HCT116 (cell line): Measurements from ENCODE around the gene PEAK1. TPM values are rescaled to one million over a fixed set of nuclear protein-coding genes. Genes with fewer than 3 reads are reported as not detected.

ENCODE experiments used
- ATAC-seq: fragments of 200-7000 bp; cut with Tn5 transposase; 2 replicates; pipeline ENCODE4 v1.9.1; 2020; ENCODE audit warnings: mild to moderate bottlenecking, moderate library complexity
- BruUV-seq: library from RNA; stranded (reverse); fragments of 400-500 nt; replicated peaks from 2 replicates; lab custom pipeline; 2021; lab: Mats Ljungman, UMichigan
- CTCF ChIA-PET: fragments of 300-600 bp; sonication (Branson Sonifier 250); formaldehyde crosslinking; loops from one replicate; lab custom pipeline; 2021; ENCODE audit warnings: antibody characterized with exemption; lab: Charles Lee
- POLR2A ChIA-PET: fragments of 300-600, 350-600 bp; sonication (Branson Sonifier 250); formaldehyde crosslinking; loops from one replicate; lab custom pipeline; 2021; ENCODE audit warnings: antibody characterized with exemption; lab: Charles Lee
- RAD21 ChIA-PET, 2 experiments: fragments of 300-600 bp; sonication (Branson Sonifier 250); formaldehyde crosslinking; loops; one replicate each; lab custom pipeline; 2023; ENCODE audit warnings: low total read pairs in 2 of 2; ENCODE audit not compliant: uncharacterized antibody in 2 of 2, unreplicated experiment in 2 of 2, low non-redundant PET in 1 of 2; lab: Charles Lee
- DNase-seq: peaks from one replicate; pipeline ENCODE4 v3.0.0-alpha.2; 2010; ENCODE audit warnings: low read depth, low spot score
- H2AFZ ChIP-seq: fragments of 200-600 bp; shearing (Covaris generic), sonication (generic); 2 replicates; pipeline ENCODE4 v1.6.1; 2017; ENCODE audit warnings: low read depth, mixed run types, mixed read lengths, antibody characterized with exemption, low read length; ENCODE audit not compliant: poor library complexity, severe bottlenecking
- H3K27ac ChIP-seq: 2 replicates; pipeline ENCODE4 v1.5.1; 2012; ENCODE audit warnings: low read depth, low read length
- H3K27me3 ChIP-seq: fragments of 200-600 bp; sonication (generic); 2 replicates; pipeline ENCODE4 v1.6.1; 2016; ENCODE audit warnings: mixed run types, low read length, mixed read lengths; ENCODE audit not compliant: insufficient read depth
- H3K36me3 ChIP-seq, 2 experiments: fragments of 200-500 bp in 1 of 2; fragments of 200-600 bp in 1 of 2; sonication (Bioruptor generic) in 1 of 2; sonication (generic) in 1 of 2; 2 replicates each; pipeline versions ENCODE4 v1.5.1 to v1.6.1; 2014 to 2016; ENCODE audit warnings: low read length in 2 of 2, inconsistent platforms in 1 of 2, mixed read lengths in 1 of 2, mixed run types in 1 of 2; ENCODE audit not compliant: insufficient read depth in 2 of 2, control insufficient read depth in 1 of 2
- H3K4me1 ChIP-seq, 2 experiments: fragments of 200-600 bp in 1 of 2; sonication (generic) in 1 of 2; 2 replicates each; pipeline versions ENCODE4 v1.5.1 to v1.6.1; 2012 to 2017; ENCODE audit warnings: low read length in 2 of 2, inconsistent platforms in 1 of 2, mild to moderate bottlenecking in 1 of 2, mixed read lengths in 1 of 2, mixed run types in 1 of 2, moderate library complexity in 1 of 2; ENCODE audit not compliant: insufficient read depth in 2 of 2, control insufficient read depth in 1 of 2
- H3K4me2 ChIP-seq: fragments of 200-600 bp; sonication (generic); 2 replicates; pipeline ENCODE4 v1.6.1; 2017; ENCODE audit warnings: mixed run types, low read length, mixed read lengths
- H3K4me3 ChIP-seq, 2 experiments: fragments of 200-600 bp in 1 of 2; sonication (generic) in 1 of 2; replicated peaks in 1 of 2; 2 replicates each; pipeline ENCODE4 v1.5.1; 2011 to 2016; ENCODE audit warnings: low read length in 2 of 2, control low read depth in 1 of 2, low read depth in 1 of 2, mild to moderate bottlenecking in 1 of 2, mixed read lengths in 1 of 2, mixed run types in 1 of 2
- H3K79me2 ChIP-seq: fragments of 200-600 bp; sonication (generic); 2 replicates; pipeline ENCODE4 v1.6.1; 2017; ENCODE audit warnings: mild to moderate bottlenecking, mixed run types, low read length, moderate library complexity, mixed read lengths; ENCODE audit not compliant: insufficient read depth
- H3K9ac ChIP-seq: fragments of 200-600 bp; sonication (generic); 2 replicates; pipeline ENCODE4 v1.6.1; 2016; ENCODE audit warnings: low read length, mixed read lengths
- H3K9me2 ChIP-seq: fragments of 200-600 bp; sonication (generic), shearing (Covaris generic); 2 replicates; pipeline ENCODE4 v1.6.1; 2017; ENCODE audit warnings: mixed run types, mild to moderate bottlenecking, moderate library complexity; ENCODE audit not compliant: insufficient read depth
- H3K9me3 ChIP-seq, 2 experiments: fragments of 200-500 bp in 1 of 2; fragments of 200-600 bp in 1 of 2; sonication (Bioruptor generic) in 1 of 2; sonication (generic) in 1 of 2; 2 replicates each; pipeline ENCODE4 v1.6.1; 2014 to 2017; ENCODE audit warnings: low read length in 2 of 2, mixed read lengths in 2 of 2, inconsistent platforms in 1 of 2, low read depth in 1 of 2, mild to moderate bottlenecking in 1 of 2, mixed run types in 1 of 2, moderate library complexity in 1 of 2; ENCODE audit not compliant: control insufficient read depth in 1 of 2, insufficient read depth in 1 of 2
- H4K20me1 ChIP-seq: fragments of 200-600 bp; sonication (generic), shearing (Covaris generic); 2 replicates; pipeline ENCODE4 v1.6.1; 2017; ENCODE audit warnings: mixed run types, mild to moderate bottlenecking, moderate library complexity; ENCODE audit not compliant: insufficient read depth
- ATF3 ChIP-seq: IDR thresholded peaks from 2 replicates; pipeline ENCODE4 v1.6.1; 2012
- CBX3 ChIP-seq: IDR thresholded peaks from 2 replicates; pipeline ENCODE4 v1.6.1; 2012; ENCODE audit warnings: low read depth
- CEBPB ChIP-seq: IDR thresholded peaks from 2 replicates; pipeline ENCODE4 v1.6.1; 2012; ENCODE audit warnings: low read depth
- EGR1 ChIP-seq: IDR thresholded peaks from 2 replicates; pipeline ENCODE4 v1.6.1; 2012; ENCODE audit warnings: low read depth
- EZH2 ChIP-seq: fragments of 200-600 bp; sonication (generic); IDR thresholded peaks from 2 replicates; pipeline ENCODE4 v1.6.1; 2017; ENCODE audit warnings: antibody characterized with exemption, mixed run types
- FOSL1 ChIP-seq: IDR thresholded peaks from 2 replicates; pipeline ENCODE4 v1.6.1; 2012; ENCODE audit warnings: low read depth
- JUND ChIP-seq: IDR thresholded peaks from 2 replicates; pipeline ENCODE4 v1.6.1; 2012
- MAX ChIP-seq: IDR thresholded peaks from 2 replicates; pipeline ENCODE4 v1.6.1; 2012
- POLR2A ChIP-seq: IDR thresholded peaks from 2 replicates; pipeline ENCODE4 v1.7.0; 2011; ENCODE audit warnings: borderline replicate concordance; ENCODE audit not compliant: insufficient read depth, insufficient read length; ENCODE audit errors: extremely low read depth
- POLR2AphosphoS5 ChIP-seq: IDR thresholded peaks from 2 replicates; pipeline ENCODE4 v1.6.1; 2011; ENCODE audit warnings: mild to moderate bottlenecking, low read depth, low read length, moderate library complexity
- REST ChIP-seq: IDR thresholded peaks from 2 replicates; pipeline ENCODE4 v1.6.1; 2012; ENCODE audit warnings: low read depth
- SIN3A ChIP-seq: IDR thresholded peaks from 2 replicates; pipeline ENCODE4 v1.6.1; 2012; ENCODE audit warnings: low read depth
- SP1 ChIP-seq: IDR thresholded peaks from 2 replicates; pipeline ENCODE4 v1.6.1; 2012; ENCODE audit warnings: low read depth
- SRF ChIP-seq: IDR thresholded peaks from 2 replicates; pipeline ENCODE4 v1.6.1; 2012; ENCODE audit warnings: low read depth
- TCF7L2 ChIP-seq: IDR thresholded peaks from 2 replicates; pipeline ENCODE4 v1.7.0; 2011; ENCODE audit warnings: borderline replicate concordance, inconsistent platforms; ENCODE audit not compliant: insufficient read depth, insufficient read length; ENCODE audit errors: extremely low read depth
- ZBTB33 ChIP-seq: IDR thresholded peaks from 2 replicates; pipeline ENCODE4 v1.6.1; 2011; ENCODE audit warnings: mild to moderate bottlenecking, low read length, moderate library complexity; ENCODE audit not compliant: insufficient replicate concordance; ENCODE audit errors: extremely low read depth
- intact Hi-C: fragments of 100-400 bp; cut with micrococcal nuclease; formaldehyde crosslinking; loops from 2 replicates; pipeline ENCODE4 v1.10.0; 2022
- total RNA-seq: library from RNA; stranded (reverse); gene quantifications from one replicate; pipeline ENCODE4 v1.2.1, GENCODE V29; 2021; ENCODE audit not compliant: unreplicated experiment

The PEAK1 gene
- total RNA-seq, 1 experiment from 2014 or later = 23.4 TPM

GRCh38 chr15:77201665-77202064, 218.2 kb downstream of the PEAK1 start:
- Histone ChIP-seq H3K4me2 (no peak overlapping the region), H2AFZ (no peak overlapping the region), H3K36me3 (no peaks in the 10 kb centered on the region), H3K9ac (no peak overlapping the region), H3K9me3 (no peaks in the 10 kb centered on the region; a peak in 1 of 4 replicates), H3K79me2 (no peaks in the 10 kb centered on the region), H4K20me1 (no peaks in the 10 kb centered on the region), H3K27ac (no peak overlapping the region), H3K4me3 (no peak overlapping the region), H3K27me3 (no peaks in the 10 kb centered on the region), H3K9me2 (no peaks in the 10 kb centered on the region), H3K4me1 (no peaks in the 10 kb centered on the region)
- POLR2A ChIA-PET = no interaction called here
- no TSS peak for BruUV-seq
- RAD21 ChIA-PET = no interaction called here
- CTCF ChIA-PET = no interaction called here
- TF ChIP-seq SRF (no peak), FOSL1 (no peak), CBX3 (no peak), ATF3 (no peak), POLR2A (no peak), MAX (no peak)
- DNase-seq = no peak
- intact Hi-C loops = no loop called here
- no peak for ATAC-seq

- H3K79me2 ChIP-seq = no peaks in the 10 kb centered on the region
- H3K9me2 ChIP-seq = no peaks in the 10 kb centered on the region
- ChIA-PET CTCF (no interaction called here), POLR2A (no interaction called here), RAD21 (no interaction called here)
- H3K27ac ChIP-seq = no peak overlapping the region
- DNase-seq (no peak), ATAC-seq (no peak)
- BruUV-seq = no TSS peak
- no peaks in the 10 kb centered on the region for H3K27me3 ChIP-seq
- H3K9ac ChIP-seq = no peak overlapping the region
- no peaks in the 10 kb centered on the region for H4K20me1 ChIP-seq
- H3K4me3 ChIP-seq = no peak overlapping the region
- no peaks in the 10 kb centered on the region for H3K36me3 ChIP-seq
- no peak overlapping the region for H2AFZ ChIP-seq
- H3K4me1 ChIP-seq = no peaks in the 10 kb centered on the region
- H3K9me3 ChIP-seq = no peaks in the 10 kb centered on the region; a peak in 1 of 4 replicates
- intact Hi-C loops = no loop called here
- H3K4me2 ChIP-seq = no peak overlapping the region
- TF ChIP-seq ZBTB33 = no peak
- no peak for TF ChIP-seq EGR1
- TF ChIP-seq ATF3 = no peak
- TF ChIP-seq EZH2 = no peak
- TF ChIP-seq SP1 = no peak
- no peak for TF ChIP-seq CEBPB
- TF ChIP-seq TCF7L2 = no peak
- TF ChIP-seq SIN3A = no peak
- TF ChIP-seq MAX = no peak
- TF ChIP-seq JUND = no peak
- no peak for TF ChIP-seq REST
- no peak for TF ChIP-seq POLR2A
- TF ChIP-seq POLR2AphosphoS5 = no peak
Observed at GRCh38 chr15:77196381-77196780, 223.5 kb downstream of the PEAK1 start.
